ENCODE data around the gene KCNB1.

DNA sequence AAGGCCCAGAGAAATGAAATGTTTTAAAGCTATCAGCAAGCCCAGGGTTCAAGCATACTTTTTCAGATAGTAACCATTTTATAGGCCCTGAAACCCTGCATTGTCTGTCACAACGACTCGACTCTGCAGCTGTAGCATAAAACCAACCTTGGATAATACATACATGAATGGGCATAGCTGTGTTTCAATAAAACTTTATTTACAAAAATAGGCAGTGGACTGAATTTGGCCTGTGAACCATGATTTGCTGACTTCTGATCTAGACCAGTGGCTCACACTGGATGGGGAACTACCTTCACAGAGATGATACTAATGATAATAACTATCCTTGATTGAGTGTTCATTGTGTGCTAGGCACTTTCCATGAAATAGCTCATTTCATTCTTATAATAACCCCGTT lies 107.3 kb downstream of the KCNB1 start:
- TF ChIP-seq POLR2A (IDR thresholded peaks at IDR 0.05) (no peak), CTCF (IDR thresholded peaks at IDR 0.05) (no peak), POLR2AphosphoS5 (IDR thresholded peaks at IDR 0.05) (no peak)

All from transverse colon (tissue), 4 donors.